ENCODE results near the gene TTC28.
"Not testable (repeated sequence)": the region's sequence is repeated elsewhere in the genome, so short reads cannot be mapped to it uniquely, and the experiment has no call there.

The TTC28 gene

DNA sequence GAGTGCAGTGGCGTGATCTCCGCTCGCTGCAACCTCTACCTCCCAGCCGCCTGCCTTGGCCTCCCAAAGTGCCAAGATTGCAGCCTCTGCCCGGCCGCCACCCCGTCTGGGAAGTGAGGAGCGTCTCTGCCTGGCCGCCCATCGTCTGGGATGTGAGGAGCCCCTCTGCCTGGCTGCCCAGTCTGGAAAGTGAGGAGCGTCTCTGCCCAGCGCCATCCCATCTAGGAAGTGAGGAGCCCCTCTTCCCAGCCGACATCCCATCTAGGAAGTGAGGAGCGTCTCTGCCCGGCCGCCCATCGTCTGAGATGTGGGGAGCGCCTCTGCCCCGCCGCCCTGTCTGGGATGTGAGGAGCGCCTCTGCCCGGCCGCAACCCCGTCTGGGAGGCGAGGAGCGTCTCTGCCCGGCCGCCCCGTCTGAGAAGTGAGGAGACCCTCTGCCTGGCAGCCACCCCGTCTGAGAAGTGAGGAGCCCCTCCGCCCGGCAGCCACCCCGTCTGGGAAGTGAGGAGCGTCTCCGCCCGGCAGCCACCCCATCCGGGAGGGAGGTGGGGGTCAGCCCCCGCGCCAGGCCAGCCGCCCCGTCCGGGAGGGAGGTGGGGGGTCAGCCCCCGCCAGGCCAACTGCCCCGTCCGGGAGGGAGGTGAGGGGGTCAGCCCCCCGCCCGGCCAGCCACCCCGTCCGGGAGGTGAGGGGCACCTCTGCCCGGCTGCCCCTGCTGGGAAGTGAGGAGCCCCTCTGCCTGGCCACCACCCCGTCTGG is 126.4 kb downstream of the TTC28 start:
- DNase-seq: not testable (repeated sequence)

DNA sequence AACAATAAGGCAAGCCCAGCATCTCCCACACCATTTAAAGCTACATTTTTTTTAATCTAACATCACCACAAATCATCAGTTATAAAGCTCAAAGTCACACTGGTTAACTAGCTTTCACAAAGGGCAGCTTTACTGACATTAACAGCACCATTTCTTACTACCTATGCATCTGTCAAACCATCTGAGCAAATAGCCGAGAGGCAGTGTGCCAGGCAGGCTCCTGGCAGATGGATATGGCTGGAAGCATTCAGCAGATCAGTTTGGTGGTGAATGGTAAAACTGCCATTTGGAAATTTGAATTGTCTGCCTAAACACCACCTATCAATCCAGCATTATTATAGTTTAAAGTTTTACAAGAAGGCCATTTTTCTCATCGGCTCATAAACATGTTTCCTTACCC is 131.2 kb downstream of the TTC28 start:
- DNase-seq: no peak

DNA sequence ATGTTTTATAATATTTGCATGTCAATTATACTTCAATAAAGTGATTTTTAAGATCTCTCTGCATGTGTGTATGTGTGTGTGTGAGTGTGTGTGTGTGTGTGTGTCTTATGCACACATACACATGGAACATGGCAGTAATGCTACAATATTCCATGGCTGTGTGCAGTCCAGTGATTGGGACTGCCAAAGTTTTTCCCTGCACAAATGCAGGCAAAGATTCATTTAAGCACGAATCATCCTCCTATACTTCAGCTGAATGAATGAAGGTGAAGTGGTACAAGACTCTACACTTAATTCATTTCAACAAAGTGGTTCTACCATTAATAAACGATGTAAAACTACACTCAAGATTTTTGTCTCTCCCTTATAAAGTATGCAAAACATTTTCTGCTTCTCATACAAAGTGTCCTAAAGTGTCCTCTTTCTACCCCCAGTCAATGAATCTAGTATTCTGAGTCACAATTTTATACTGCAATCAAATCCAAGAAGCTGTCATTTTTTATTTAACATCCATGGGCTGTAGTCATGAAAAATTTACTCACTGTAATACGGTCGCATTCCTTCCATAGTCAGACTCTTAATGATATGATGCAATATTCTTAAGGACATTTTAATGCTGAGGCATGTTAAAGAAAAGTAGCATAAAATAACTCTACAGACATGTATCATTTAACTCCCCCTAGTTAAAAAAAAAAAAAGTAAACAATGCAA is 132.4 kb downstream of the TTC28 start:
- no peak for DNase-seq

DNA sequence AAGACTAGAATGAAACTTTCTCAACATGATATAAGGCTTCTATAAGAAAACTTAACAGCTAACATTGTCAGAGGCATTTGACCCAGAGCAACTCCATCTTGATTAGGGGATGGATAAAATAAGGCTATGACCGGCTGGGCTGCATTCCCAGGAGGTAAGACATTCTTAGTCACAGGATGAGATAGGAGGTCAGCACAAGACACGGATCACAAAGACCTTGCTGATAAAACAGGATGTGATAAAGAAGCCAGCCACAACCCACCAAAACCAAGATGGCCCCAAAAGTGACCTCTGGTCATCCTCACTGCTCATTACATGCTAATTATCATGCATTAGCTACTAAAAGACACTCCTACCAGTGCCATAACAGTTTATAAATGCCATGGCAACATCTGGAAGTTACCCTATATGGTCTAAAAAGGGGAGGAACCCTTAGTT is 135.2 kb downstream of the TTC28 start:
- no peak for DNase-seq

DNA sequence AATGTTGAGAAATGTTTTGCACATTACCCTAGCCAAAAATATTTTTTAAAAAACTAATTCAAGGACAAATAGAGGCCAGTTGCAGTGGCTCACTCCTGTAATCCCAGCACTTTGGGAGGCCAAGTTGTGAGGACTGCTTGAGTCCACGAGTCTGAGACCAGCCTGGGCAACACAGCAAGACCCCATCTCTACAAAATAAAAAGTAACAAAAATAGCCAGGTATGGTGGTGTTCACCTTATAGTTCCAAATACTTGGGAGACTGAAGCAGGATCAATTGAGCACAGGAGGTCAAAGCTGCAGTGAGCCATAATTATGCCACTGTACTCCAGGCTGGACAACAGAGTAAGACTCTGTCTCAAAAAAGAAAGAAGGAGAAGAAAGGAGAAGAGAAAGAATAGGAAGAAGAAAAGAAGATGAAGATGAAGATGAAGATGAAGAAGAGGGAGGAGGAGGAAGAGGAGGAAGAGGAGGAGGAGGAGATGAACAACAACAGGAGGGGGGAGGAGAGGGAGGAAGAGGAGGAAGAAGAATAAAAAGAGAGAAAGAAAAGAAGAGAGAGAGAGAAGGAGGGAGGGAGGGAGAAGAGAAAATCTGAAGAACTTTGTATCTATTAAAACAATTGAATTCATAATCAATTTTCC is 136.5 kb downstream of the TTC28 start:
- DNase-seq: no peak

DNA sequence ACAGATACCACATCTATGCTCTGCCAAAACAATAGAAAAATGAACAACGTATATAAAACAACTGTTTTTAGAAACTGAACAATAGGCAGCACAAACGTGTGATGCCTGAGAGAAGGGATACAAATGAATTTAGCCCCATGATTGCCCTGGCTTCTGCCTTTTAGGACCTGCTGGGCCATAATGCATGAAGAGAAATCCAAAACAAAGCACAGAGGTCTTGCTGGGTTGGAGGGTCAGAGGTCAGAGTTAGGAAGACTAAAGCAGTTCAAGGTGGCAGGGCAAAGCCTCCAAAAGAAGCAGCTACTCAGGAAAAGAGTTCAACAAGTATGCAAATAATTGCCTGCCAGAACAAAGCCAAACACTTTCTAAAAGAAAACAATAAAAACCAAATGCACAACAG is 138.5 kb downstream of the TTC28 start:
- DNase-seq: no peak

DNA sequence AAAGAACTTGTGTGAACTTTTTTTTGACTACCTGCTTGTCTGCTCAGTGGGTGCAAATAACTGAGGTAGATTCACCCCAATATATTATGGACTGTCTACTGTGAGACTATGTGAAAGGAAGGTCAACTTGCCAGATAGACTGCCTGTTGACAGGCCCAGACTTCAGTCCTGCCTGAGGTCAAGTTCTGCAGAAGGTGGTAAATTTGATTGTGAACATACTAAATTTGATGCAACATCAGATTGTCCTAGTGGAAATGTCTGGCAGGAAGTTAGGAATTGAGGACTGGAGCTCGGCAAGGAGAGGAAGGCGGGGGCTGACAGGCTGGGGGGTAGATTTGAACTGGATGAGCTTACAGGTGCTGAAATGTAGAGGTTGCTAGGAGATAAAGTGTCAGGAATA is 140.7 kb downstream of the TTC28 start:
- no peak for DNase-seq

DNA sequence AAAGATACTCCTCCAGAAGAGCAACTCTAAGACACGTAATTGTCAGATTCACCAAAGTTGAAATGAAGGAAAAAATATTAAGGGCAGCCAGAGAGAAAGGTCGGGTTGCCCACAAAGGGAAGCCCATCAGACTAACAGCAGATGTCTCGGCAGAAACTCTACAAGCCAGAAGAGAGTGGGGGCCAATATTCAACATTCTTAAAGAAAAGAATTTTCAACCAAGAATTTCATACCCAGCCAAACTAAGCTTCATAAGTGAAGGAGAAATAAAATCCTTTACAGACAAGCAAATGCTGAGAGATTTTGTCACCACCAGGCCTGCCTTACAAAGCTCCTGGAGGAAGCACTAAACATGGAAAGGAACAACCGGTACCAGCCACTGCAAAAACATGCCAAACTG is 149.1 kb downstream of the TTC28 start:
- not testable (repeated sequence) for DNase-seq

DNA sequence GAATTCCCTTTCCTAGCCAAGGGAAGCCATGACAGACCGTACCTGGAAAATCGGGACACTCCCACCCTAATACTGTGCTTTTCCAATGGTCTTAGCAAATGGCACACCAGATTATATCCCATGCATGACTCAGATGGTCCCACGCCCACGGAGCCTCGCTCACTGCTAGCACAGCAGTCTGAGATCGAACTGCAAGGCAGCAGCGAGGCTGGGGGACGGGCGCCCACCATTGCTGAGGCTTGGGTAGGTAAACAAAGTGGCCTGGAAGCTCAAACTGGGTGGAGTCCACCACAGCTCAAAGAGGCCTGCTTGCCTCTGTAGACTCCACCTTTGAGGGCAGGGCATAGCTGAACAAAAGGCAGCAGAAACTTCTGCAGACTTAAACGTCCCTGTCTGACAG is 150.5 kb downstream of the TTC28 start:
- not testable (repeated sequence) for DNase-seq

DNA sequence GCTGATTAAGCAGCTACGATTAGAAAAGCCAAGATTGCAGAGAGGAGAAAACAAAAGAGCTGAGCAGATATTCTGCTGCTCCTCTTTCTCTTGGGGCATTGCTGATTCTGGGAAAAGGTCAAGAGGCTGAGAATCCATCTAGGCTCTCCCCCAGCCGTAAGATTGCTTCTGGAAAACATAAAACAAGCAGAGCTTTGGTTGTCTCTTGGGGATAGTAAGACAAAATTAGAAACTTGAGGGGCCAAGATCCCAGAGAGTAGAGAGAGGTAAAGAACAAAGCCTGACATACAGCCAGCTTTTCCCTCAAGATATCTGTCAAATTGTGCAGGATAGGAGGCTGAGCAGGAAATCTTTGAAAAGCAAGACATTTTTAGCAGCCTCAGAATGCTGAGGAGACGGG is 158.2 kb downstream of the TTC28 start:
- no peak for DNase-seq

DNA sequence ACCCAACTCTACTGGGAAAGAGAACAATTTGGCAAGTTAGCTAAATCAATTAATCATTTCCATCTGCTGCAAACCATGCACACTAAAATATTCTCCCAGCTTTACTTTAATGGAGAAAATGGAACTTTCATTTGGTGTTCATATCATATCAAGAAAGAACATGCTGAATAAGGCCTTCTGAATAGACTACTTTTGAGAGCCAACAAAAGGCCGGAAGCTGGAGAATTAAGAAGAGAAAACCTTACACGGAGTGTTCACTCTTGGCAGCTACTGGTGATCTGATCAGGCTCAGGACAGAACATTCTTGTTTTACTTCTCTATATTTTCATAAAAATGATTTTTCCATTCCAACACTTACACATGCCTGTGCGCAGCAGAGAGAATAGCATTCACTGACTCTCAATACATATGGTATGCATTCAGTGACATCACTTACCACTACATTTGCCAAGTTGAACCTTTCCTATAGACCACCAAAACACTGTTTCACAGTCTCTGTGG is 165.3 kb downstream of the TTC28 start:
- DNase-seq: no peak

DNA sequence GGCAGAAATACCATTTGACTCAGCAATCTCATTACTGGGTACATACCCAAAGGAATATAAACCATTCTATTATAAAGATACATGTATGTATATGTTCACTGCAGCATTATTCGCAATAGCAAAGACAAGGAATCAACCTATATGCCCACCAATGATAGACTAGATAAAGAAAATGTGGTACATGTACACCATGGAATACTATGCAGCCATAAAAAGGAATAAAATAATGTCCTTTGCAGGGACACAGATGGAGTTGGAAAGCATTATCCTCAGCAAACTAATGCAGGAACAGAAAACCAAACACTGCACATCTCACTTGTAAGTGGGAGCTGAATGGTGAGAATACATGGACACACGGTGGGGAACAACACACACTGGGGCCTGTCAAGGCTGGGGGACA is 167.3 kb downstream of the TTC28 start:
- not testable (repeated sequence) for DNase-seq

DNA sequence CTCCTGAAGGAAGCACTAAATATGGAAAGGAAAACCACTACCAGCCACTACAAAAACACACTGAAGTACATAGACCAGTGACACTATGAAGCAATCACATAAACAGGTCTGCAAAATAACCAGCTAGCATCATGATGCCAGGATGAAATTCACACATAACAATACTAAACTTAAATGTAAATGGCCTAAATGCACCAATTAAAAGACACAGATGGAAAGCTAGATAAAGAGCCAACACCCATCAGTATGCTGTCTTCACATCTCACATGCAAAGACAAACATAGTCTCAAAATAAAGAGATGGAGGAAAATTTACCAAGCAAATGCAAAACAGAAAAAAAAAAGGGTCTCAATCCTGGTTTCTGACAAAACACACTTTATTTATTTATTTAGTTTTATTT is 171.7 kb downstream of the TTC28 start:
- DNase-seq: no peak

DNA sequence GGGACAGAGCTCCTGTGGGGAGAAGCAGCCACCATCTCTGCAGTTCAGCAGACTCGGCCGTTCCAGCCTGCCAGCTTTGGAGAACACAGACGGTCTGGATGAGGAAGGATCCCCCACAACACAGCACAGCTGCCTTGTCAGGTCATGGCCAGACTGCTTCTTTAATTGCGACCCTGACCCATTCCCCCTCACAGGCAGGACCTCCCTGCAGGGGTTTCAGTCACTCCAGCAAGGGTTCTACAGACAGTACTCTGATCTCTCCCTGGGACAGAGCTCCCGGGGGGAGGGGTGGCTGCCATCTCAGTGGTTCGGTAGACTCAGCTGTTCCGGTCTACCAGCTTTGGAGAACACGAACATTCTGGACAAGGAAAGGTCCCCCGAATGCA is 173.5 kb downstream of the TTC28 start:
- no peak for DNase-seq

DNA sequence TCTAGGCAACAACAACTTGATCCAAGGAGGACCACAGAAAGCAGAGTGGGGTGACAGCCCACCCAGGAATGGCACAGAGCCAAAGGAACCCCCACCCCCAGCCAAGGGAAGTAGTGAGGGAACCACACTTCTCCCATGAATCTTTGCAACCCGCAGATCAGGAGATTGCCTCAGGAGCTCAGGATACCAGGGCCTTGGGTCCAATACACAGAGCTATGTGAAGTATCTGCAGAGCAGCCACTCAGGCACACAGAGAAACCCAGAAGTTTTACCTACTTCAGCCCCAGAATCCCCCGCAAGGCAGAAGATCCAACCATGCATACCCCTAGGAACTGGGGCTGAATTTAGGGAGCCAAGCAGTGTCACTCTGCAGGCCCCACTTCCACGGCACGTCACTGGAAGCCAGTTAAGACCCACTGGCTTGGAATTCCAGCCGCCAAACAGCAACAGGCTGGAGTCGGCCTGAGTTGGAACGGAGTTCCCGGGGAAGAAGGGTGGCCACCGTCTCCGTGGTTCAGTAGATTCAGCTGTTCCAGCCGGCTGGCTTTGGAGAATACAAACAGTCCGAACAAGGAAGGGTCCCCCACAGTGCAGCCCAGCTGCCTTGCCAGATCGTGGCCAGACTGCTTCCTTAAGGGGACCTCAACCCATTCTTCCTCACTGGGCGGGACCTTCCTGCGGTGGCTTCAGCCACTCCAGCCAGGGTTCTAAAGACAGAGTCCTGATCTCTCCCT is 174.1 kb downstream of the TTC28 start:
- no peak for DNase-seq

DNA sequence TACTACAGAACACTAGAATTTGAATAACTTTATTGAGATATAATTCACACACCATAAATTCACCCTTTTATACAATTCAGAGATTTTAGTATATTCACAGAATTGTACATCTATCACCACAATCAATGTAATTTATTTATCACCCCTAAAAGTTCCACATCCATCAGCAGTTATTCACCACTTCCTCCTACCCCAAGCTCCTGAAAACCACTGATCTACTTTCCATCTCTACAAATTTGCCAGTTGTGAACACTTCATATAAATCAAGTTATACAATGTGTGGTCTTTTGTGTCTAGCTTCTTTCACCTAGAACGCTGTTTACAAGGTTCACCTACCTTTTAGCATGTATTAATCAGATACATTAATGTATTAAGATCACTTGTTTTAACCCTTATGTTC is 179.6 kb downstream of the TTC28 start:
- DNase-seq: no peak

DNA sequence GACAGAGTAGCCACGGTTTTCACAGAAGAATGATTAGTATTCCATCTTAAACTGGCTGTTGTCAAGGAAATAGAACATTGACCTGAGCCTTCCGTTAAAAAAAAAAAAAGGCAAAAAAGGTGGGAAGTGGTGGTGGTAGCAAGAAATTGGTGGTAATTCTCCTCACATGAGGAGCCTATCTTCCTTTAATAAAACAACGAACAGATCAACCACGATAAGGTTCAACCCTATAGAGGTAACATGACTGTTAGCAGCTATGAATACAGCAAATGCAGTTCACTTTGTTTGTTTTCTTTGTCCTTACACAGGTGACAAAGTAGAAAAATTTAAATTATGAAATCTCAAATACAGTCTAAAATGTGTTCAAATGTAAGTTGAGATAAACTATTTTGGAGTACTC is 181.6 kb downstream of the TTC28 start:
- no peak for DNase-seq

DNA sequence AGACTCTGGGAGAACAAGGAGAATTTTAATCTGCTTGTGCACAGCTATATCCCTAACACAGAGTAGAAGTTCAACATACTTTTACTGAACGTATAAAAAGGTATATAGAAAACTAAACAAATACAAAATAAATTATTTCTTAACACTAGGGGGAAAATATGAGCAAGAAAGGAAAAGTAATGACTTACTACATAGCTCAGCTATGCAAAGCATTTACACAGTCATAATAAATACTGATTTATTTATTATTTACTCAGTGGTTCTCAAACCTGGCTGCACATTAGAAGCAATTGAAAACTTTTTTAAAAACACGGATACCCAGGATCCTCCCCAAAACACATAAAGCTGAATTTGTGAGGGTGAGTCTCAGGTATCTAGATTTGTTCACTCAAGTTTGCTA is 182.5 kb downstream of the TTC28 start:
- no peak for DNase-seq

DNA sequence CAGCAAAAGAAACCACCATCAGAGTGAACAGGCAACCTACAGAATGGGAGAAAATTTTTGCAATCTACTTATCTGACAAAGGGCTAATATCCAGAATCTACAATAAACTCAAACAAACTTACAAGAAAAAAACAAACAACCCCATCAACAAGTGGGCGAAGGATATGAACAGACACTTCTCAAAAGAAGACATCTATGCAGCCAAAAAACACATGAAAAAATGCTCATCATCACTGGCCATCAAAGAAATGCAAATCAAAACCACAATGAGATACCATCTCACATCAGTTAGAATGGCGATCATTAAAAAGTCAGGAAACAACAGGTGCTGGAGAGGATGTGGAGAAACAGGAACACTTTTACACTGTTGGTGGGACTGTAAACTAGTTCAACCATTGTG is 188.4 kb downstream of the TTC28 start:
- DNase-seq: not testable (repeated sequence)

DNA sequence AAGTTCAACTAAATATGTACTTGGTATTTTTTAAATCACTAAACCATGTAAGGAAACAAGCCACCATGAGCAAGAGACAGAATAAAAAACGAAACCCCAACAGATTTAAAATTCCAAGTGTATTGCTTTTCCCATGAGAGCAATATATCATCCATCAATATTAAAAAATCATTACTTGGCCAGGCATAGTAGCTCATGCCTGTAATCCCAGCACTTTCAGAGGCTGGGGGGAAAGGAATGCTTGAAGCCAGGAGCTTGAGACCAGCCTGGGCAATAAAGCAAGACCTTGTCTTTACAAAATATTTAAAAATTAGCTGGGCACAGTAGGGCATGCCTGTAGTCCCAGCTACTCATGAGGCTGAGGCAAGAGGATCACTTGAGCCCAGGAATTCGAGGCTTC is 190.8 kb downstream of the TTC28 start:
- no peak for DNase-seq

DNA sequence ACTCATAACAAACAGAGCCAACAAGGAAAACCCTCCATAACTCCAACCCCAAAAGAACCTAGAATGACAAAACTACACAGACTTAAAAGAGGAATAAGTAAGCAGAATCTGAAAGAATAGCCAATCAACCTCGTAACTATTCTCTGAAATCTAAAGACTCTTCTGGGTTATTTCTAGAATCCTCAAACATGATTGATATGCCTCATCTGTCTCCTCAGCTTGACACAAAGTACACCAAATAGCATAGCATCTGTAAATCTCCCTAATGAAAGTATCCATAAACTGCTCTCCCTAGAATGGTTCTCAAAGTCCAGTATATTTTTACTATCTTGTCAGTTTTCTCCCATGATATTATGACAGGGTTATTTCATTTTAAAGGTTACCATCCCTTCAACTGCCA is 195.0 kb downstream of the TTC28 start:
- no peak for DNase-seq

DNA sequence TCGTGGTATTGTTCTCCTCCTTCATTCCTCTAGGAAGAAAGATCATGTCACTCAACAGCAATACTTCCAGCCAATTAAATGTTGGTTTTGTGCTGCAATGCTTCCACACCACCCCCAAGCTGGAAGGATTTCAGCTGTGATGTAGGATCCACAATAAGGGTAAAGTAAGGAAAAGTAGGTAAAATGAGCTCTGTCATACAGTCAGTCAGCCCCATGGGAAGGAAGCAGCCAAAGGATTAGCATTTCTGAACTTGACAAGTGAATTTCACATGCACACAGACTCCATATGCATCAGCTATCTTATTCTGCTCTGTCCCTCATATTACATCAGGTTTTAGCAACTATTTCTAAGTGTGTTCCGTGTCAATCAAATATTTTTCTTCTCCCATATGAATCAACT is 197.9 kb downstream of the TTC28 start:
- no peak for DNase-seq

DNA sequence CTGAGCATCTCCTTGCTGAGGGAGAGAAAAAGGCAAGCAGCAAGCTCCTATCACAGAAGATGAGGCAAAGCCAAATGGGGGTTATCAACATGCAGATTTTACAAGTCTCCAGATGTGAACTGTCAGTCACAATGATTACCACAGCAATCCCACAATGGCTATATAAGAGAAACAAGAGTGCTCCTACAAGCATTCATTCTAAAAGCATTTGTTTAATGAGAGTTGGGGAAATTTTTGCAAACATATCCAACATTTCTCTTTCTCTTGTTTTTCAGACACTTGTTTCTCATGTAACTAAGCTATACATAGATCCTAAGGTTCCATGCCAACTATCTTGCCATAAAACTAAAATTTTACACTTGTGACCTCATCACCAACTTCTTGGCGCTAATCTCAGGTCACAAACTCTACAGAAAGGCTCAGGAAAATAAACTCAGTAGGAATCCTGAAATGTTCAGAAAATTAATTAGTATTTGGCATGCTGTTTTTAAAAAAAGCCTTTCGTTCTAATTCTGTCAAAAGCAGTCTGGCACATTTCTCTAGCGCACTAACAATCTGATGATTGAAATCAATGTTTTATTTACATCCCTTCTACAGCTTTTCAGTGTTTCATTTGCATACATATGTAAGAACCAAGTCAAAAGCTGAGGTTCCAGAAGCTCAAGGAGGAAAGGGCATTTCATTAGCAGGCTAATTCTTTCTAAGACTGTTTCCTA is 199.5 kb downstream of the TTC28 start:
- DNase-seq: no peak
